ENCODE results near the gene ZNF333.
"Not testable (repeated sequence)": the region's sequence is repeated elsewhere in the genome, so short reads cannot be mapped to it uniquely, and the experiment has no call there.

The ZNF333 gene

DNA sequence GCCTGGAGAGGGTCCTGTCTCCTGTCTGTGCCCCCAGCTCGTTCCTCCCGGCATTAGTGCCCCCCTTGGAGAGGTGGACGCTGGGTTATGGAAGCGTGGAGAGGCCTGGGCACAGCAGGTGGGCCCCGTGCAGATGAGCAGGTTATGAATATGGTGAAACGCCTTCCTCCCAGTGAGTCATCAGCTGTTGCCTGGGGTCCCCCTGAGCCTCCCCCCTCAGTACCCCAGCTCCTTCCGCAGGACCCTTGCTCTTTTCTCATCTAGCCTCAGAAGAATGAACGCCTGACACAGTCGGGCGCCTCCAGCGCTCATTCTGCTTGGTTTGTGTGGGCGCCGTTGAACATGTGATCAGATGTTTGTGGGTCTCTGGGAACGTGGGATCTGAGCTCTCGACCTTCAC, 76.0 kb downstream of the ZNF333 start:
- DNase-seq (ENCODE audit: extremely low read depth in 1 of 2, low read depth in 1 of 2), result not testable (repeated sequence)

GRCh38 chr19:14767466-14767971, 77.7 kb downstream of the ZNF333 start:
- DNase-seq (ENCODE audit: extremely low read depth in 1 of 2, low read depth in 1 of 2), result no peak

DNA sequence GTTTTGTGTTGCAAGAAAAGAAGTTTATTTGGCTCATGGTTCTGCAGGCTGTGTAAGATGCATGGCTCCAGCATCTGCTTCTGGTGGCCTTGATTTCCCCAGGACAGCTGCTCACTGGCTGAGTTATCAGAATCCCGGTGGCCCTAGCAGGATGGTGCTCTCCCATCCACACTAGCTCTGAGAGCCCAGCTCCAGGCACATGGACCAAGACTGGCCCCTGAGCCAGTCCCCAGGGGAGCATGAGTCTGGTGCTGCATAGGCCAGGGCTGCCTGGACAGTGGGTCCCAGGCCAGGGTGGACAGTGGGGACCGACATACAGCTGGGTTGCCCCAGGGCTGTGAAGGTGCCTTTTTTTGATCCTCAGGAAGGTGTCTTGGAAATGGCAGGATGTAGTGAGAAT, 78.2 kb downstream of the ZNF333 start:
- no peak for DNase-seq (ENCODE audit: extremely low read depth in 1 of 2, low read depth in 1 of 2)

- DNase-seq (ENCODE audit: extremely low read depth in 1 of 2, low read depth in 1 of 2), result no peak
Observed at GRCh38 chr19:14769201-14769600, 79.4 kb downstream of the ZNF333 start.

GRCh38 chr19:14770136-14770535, 80.3 kb downstream of the ZNF333 start:
- no peak for DNase-seq (ENCODE audit: extremely low read depth in 1 of 2, low read depth in 1 of 2)

GRCh38 chr19:14770944-14771839, 81.3 kb downstream of the ZNF333 start:
- DNase-seq (ENCODE audit: extremely low read depth in 1 of 2, low read depth in 1 of 2), result no peak

GRCh38 chr19:14772467-14772866, 82.6 kb downstream of the ZNF333 start:
- no peak for DNase-seq (ENCODE audit: extremely low read depth in 1 of 2, low read depth in 1 of 2)

GRCh38 chr19:14772995-14773394, 83.1 kb downstream of the ZNF333 start:
- no peak for DNase-seq (ENCODE audit: extremely low read depth in 1 of 2, low read depth in 1 of 2)

GRCh38 chr19:14773722-14774121, 83.9 kb downstream of the ZNF333 start:
- not testable (repeated sequence) for DNase-seq (ENCODE audit: extremely low read depth in 1 of 2, low read depth in 1 of 2)

- DNase-seq (ENCODE audit: extremely low read depth in 1 of 2, low read depth in 1 of 2), result no peak
Observed at GRCh38 chr19:14774373-14774772, 84.5 kb downstream of the ZNF333 start.

- DNase-seq (ENCODE audit: extremely low read depth in 1 of 2, low read depth in 1 of 2), result not testable (repeated sequence)
Observed at GRCh38 chr19:14775326-14775725, 85.5 kb downstream of the ZNF333 start.

DNA sequence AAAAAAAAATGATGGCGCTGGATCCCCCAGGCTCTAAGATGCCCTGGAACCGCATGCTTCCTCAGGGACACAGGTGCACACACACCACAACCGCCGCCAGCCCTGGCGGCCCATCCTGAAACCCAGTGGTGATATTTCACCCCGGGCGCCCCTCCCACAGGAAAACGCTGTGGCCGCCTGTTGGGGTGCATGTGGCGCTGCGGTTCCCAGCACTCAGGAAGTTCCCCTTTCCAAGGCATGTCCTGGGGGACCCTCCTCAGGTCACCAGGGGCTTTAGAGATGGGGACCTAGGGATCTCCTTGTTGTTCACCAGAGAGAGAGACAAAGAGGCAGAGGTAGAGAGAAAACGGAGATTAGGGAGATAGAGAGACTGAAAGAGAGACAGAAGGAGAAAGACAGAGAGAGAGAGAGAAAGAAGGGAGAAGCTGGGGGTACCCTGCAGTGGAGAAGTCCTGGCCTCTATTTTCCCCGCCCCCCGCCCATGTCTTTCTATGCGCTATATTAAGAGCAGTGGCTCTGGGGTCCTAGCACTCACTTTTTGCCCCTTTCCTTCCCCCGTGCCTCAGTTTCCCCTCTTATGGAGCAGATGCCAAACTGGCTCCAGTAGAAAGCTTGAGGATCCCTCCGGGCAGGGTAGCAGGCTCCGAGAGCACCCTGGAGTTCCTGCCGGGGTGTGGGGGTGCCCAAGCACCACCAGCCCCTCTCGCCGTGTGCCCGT, 86.2 kb downstream of the ZNF333 start:
- no peak for DNase-seq (ENCODE audit: extremely low read depth in 1 of 2, low read depth in 1 of 2)

GRCh38 chr19:14777645-14778044, 87.8 kb downstream of the ZNF333 start:
- not testable (repeated sequence) for DNase-seq (ENCODE audit: extremely low read depth in 1 of 2, low read depth in 1 of 2)

DNA sequence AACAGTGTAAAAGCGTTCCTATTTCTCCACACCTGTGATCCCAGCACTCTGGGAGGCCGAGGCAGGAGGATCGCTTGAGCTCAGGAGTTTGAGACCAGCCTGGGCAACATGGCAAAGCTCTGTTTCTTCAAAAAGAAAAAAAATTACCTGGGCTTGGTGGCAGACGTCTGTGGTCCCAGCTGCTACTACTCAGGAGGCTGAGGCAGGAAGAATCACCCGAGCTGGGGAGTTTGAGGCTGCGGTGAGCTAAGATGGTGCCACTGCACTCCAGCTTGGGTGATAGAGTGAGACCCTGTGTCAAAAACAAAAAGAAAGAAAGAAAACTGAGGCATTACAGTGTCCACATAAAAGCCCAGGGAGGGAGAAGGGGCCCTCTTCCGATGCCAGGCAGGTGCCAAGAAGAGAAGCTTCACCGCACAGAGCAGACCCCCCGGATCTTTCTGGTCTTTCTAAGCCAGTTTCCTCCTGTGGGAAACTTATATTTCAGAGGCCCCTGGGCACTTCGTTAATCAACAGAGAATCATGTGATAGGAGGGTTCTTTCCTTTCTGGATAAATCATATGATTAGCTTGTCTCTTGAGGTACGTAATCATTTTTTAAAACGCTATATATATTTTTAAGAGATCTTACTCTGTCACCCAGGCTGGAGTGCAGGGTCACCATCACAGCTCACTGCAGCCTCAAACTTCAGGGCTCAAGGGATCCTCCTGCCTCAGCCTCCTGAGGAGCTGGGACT, 88.4 kb downstream of the ZNF333 start, which contains the start of gene ADGRE2:
Gene ADGRE2 (minus strand): TSS at position 451 of the 736 bp plus-strand sequence. CDS start 1,804 bp downstream, outside the sequence.
- not testable (repeated sequence) for DNase-seq (ENCODE audit: extremely low read depth in 1 of 2, low read depth in 1 of 2)

- no peak for DNase-seq (ENCODE audit: extremely low read depth in 1 of 2, low read depth in 1 of 2)
Observed at GRCh38 chr19:14779151-14779550, 89.3 kb downstream of the ZNF333 start.

- not testable (repeated sequence) for DNase-seq (ENCODE audit: extremely low read depth in 1 of 2, low read depth in 1 of 2)
Observed at GRCh38 chr19:14780622-14781225, 90.9 kb downstream of the ZNF333 start.

- DNase-seq (ENCODE audit: extremely low read depth in 1 of 2, low read depth in 1 of 2), result not testable (repeated sequence)
Observed at GRCh38 chr19:14781713-14782536, 92.1 kb downstream of the ZNF333 start.

GRCh38 chr19:14782626-14783409, 93.0 kb downstream of the ZNF333 start:
- DNase-seq (ENCODE audit: extremely low read depth in 1 of 2, low read depth in 1 of 2), result no peak

All from activated CD8-positive, alpha-beta memory T cell treated with anti-CD3 and anti-CD28 coated beads for 1 hour (primary cell).